Measurements from ENCODE around the gene CDSN. TPM values are rescaled to one million over a fixed set of nuclear protein-coding genes. Genes with fewer than 3 reads are reported as not detected.

Gene CDSN
- total and polyA plus RNA-seq, 3 experiments from 2014 or later = not detected

GRCh38 chr6:31162463-31163165 lies 42.4 kb upstream of the CDSN start:
- no peaks in the 10 kb centered on the region for H3K36me3 ChIP-seq (ENCODE audit: insufficient read depth, low read length)
- H3K36me3 Mint-ChIP-seq = peaks cover 0 to 12% (median 3%) of the 10 kb centered on the region in 3 donors
- H3K4me3 ChIP-seq (ENCODE audit: low read length) = no peak overlapping the region
- ChIA-PET POLR2A (no interaction called here), CTCF (no interaction called here)
- H3K4me3 Mint-ChIP-seq = no peak overlapping the region
- peaks cover 13% of the 10 kb centered on the region for H3K4me1 ChIP-seq (ENCODE audit: insufficient read depth, low read length)
- DNase-seq = no peak
- peaks cover 16 to 29% (median 25%) of the 10 kb centered on the region in 3 donors for H3K4me1 Mint-ChIP-seq
- no peaks in the 10 kb centered on the region for H3K9me3 Mint-ChIP-seq
- peak overlapping the region in 1 of 8 donors; percentile 16 for H3K27ac Mint-ChIP-seq
- H3K27ac ChIP-seq (ENCODE audit: low read depth, low read length) = no peak overlapping the region
- H3K27me3 Mint-ChIP-seq = no peaks in the 10 kb centered on the region
- H3K9me3 ChIP-seq (ENCODE audit: low read length) = no peaks in the 10 kb centered on the region
- no peaks in the 10 kb centered on the region for H3K27me3 ChIP-seq (ENCODE audit: insufficient read depth, low read length, poor library complexity, severe bottlenecking)

DNA sequence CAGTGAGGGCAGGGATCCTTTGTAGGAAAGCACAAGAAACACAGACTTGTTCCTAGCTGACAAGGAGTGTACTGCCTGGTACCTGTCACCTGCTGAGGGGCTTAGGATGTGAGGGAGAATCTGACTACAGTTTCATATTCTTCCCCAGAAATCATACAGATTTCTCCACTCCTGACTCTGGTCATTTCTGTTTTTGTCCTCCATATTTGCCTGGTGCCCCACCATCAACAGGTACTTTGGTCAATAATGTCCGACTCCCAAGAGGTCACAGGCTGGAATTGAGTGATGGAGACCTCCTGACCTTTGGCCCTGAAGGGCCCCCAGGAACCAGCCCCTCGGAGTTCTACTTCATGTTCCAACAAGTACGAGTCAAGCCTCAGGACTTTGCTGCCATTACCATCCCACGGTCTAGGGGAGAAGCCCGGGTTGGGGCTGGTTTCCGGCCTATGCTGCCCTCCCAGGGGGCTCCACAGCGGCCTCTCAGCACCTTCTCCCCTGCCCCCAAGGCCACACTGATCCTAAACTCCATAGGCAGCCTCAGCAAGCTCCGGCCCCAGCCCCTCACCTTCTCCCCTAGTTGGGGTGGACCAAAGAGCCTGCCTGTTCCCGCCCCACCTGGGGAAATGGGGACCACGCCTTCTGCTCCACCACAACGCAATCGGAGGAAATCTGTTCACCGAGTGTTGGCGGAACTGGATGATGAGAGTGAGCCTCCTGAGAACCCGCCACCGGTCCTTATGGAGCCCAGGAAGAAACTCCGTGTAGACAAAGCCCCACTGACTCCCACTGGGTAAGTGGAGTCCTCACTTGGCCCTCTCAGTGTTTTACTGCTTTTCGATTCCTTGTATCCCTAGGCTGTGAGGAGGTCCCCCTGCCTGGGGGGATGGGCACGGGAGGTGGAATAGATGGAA lies 41.2 kb upstream of the CDSN start:
- Mint-ChIP-seq H3K4me3 (no peak overlapping the region), H3K27ac (peak overlapping the region in 3 of 8 donors; percentile 2 to 75 (median 32)), H3K4me1 (peaks cover 23 to 38% (median 33%) of the 10 kb centered on the region in 3 donors), H3K27me3 (no peaks in the 10 kb centered on the region), H3K9me3 (no peaks in the 10 kb centered on the region), H3K36me3 (peaks cover 0 to 12% (median 3%) of the 10 kb centered on the region in 3 donors)
- ChIA-PET CTCF (no interaction called here), POLR2A (no interaction called here)
- no peaks in the 10 kb centered on the region for H3K36me3 ChIP-seq (ENCODE audit: insufficient read depth, low read length)
- no peak overlapping the region for H3K27ac ChIP-seq (ENCODE audit: low read depth, low read length)
- H3K4me1 ChIP-seq (ENCODE audit: insufficient read depth, low read length) = peaks cover 18% of the 10 kb centered on the region
- no peaks in the 10 kb centered on the region for H3K27me3 ChIP-seq (ENCODE audit: insufficient read depth, low read length, poor library complexity, severe bottlenecking)
- no peak for DNase-seq
- no peaks in the 10 kb centered on the region for H3K9me3 ChIP-seq (ENCODE audit: low read length)
- H3K4me3 ChIP-seq (ENCODE audit: low read length) = no peak overlapping the region

DNA sequence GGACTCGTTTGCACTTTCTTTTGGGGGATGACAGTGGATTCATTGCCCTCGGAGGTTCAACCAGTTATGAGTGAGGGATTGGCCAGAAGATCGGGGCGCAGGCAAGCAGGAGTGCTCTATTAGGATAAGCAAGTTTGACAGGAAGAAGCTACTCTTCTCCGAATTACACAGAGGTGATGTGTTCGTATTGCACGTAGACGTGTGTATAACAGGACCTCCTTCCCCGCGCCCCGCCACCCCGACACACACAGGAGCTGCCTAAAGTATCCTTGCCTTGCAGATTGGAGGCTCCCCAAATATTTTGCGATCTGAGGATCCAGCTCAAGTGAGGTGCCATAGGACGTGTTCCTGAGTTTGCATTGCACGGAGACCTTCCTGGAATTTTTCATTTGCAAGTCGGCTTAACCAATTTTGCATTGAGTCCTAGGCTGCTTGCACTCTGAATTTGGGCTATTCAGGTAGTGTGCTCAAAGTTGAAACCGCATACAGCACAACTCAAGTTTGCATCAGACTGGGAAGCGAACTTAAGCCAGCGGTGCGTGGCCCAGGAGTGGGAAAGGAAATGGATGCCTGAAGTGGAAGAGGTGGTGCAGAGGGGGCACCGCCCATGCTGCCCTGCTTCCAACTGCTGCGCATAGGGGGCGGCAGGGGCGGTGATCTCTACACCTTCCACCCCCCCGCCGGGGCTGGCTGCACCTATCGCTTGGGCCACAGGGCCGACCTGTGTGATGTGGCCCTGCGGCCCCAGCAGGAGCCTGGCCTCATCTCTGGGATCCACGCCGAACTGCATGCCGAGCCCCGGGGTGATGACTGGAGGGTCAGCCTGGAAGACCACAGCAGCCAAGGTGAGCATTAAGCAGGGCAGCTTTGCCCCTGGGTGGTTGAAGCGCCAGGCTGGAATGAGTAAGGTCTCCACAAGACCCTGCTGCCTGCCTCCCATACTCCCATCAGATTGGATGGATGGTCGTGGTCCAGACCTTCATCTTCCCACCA lies 38.9 kb upstream of the CDSN start:
- no peaks in the 10 kb centered on the region for H3K27me3 ChIP-seq (ENCODE audit: insufficient read depth, low read length, poor library complexity, severe bottlenecking)
- H3K9me3 ChIP-seq (ENCODE audit: low read length) = no peaks in the 10 kb centered on the region
- ChIA-PET POLR2A (interaction anchor here (0.5 to 2.0 kb wide), 4 partner anchors 10 to 434 kb away, joined by 3 to 12 read pairs (median 5); no protein-coding TSS in a partner anchor), CTCF (interaction anchor here (0.8 to 1.4 kb wide), 5 partner anchors 8 to 207 kb away, joined by 3 to 5 read pairs (median 3); no protein-coding TSS in a partner anchor)
- H3K27ac Mint-ChIP-seq = peak overlapping the region; percentile 22 to 96 (median 90)
- peak overlapping the region; percentile 80 to 98 (median 88) for H3K4me3 Mint-ChIP-seq
- no peaks in the 10 kb centered on the region for H3K9me3 Mint-ChIP-seq
- peak overlapping the region; percentile 88 for H3K4me3 ChIP-seq (ENCODE audit: low read length)
- peaks cover 4 to 27% (median 4%) of the 10 kb centered on the region in 3 donors for H3K36me3 Mint-ChIP-seq
- H3K27ac ChIP-seq (ENCODE audit: low read depth, low read length) = peak overlapping the region; percentile 70
- peak in 4 of 5 donors; percentile 13 to 64 (median 20) for DNase-seq
- peaks cover 4% of the 10 kb centered on the region for H3K36me3 ChIP-seq (ENCODE audit: insufficient read depth, low read length)
- H3K4me1 ChIP-seq (ENCODE audit: insufficient read depth, low read length) = peaks cover 18% of the 10 kb centered on the region
- no peaks in the 10 kb centered on the region for H3K27me3 Mint-ChIP-seq
- peaks cover 23 to 35% (median 33%) of the 10 kb centered on the region in 3 donors for H3K4me1 Mint-ChIP-seq

DNA sequence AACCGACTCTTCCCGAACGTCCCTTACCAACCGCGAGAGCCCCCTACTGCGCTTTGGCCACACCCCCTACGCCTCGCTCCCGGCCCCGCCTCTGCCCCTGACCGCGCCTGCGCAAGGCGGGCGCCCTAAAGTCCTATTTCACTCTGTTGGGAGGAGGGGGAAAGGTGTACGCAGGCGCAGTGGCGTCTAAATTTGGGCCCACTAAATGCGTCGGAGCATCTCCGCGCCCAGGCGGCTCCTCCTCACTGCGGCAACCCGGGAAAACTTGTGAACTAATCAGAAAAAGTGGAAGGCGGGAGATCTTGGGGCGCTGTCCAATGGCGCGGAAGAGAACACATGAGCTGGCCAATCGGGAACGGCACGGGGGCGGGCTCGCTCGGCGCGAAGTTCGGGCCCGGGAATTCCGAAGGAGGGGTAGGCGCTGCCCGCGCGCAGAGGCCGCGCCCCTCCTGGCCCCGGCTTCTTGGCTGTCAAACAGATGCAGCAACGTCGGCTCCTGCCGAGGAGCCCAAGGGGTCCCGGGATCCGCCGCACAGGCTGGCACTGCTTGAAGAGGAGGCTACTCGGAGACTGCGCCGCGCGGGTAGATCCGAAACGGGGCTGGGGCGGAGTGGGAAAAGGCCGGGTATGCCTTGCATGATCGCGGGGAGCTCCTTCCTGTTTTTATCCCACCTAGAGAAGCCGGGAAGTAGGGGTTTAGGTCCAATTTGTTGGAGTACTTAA lies 38.1 kb upstream of the CDSN start, which contains the start of gene TCF19:
Gene TCF19, plus strand, starts transcription at position 450 of the 723 bp plus-strand sequence. CDS start 881 bp downstream, outside the sequence.
- CTCF ChIA-PET = interaction anchor here (0.6 to 1.4 kb wide), 3 partner anchors 11 to 208 kb away, joined by 3 to 5 read pairs (median 3); no protein-coding TSS in a partner anchor
- peak within 1 kb of the TSS; percentile 80 to 98 (median 88) for H3K4me3 Mint-ChIP-seq

GRCh38 chr6:31157513-31158139 lies 37.4 kb upstream of the CDSN start, which contains the start of gene CCHCR1:
CCHCR1 (minus strand) TSS chr6:31157802; CDS start chr6:31157600, 202 bp downstream.
- Mint-ChIP-seq H3K36me3 (peaks cover 4 to 34% (median 6%) of the 10 kb centered on the region in 3 donors), H3K4me3 (peak within 1 kb of the TSS; percentile 80 to 98 (median 88)), H3K27me3 (no peaks in the 10 kb centered on the region), H3K9me3 (no peaks in the 10 kb centered on the region), H3K27ac (peak within 1 kb of the TSS; percentile 10 to 96 (median 90)), H3K4me1 (peaks cover 23 to 35% (median 33%) of the 10 kb centered on the region in 3 donors)
- CTCF ChIA-PET = interaction anchor here (0.6 to 1.4 kb wide), 2 partner anchors 12 to 20 kb away, joined by 3 read pairs; no protein-coding TSS in a partner anchor
- Histone ChIP-seq H3K36me3 (ENCODE audit: insufficient read depth, low read length) (peaks cover 4% of the 10 kb centered on the region), H3K27me3 (ENCODE audit: insufficient read depth, low read length, poor library complexity, severe bottlenecking) (no peaks in the 10 kb centered on the region), H3K4me1 (ENCODE audit: insufficient read depth, low read length) (peaks cover 18% of the 10 kb centered on the region), H3K4me3 (ENCODE audit: low read length) (peak within 1 kb of the TSS; percentile 88), H3K27ac (ENCODE audit: low read depth, low read length) (peak within 1 kb of the TSS; percentile 70), H3K9me3 (ENCODE audit: low read length) (no peaks in the 10 kb centered on the region)
- POLR2A ChIA-PET = interaction anchor here (0.5 to 2.0 kb wide), 3 partner anchors 40 to 678 kb away, joined by 3 to 12 read pairs (median 4); no protein-coding TSS in a partner anchor
- no peak for DNase-seq

More for the DNA sequence above, 38.1 kb upstream of the CDSN start, which contains the start of gene TCF19:
- Mint-ChIP-seq H3K9me3 (no peaks in the 10 kb centered on the region), H3K27me3 (no peaks in the 10 kb centered on the region), H3K27ac (peak within 1 kb of the TSS; percentile 10 to 96 (median 90)), H3K36me3 (peaks cover 4 to 31% (median 4%) of the 10 kb centered on the region in 3 donors), H3K4me1 (peaks cover 23 to 35% (median 33%) of the 10 kb centered on the region in 3 donors)
- DNase-seq = peak; percentile 99 to 100 (median 99)
- peak within 1 kb of the TSS; percentile 88 for H3K4me3 ChIP-seq (ENCODE audit: low read length)
- no peaks in the 10 kb centered on the region for H3K27me3 ChIP-seq (ENCODE audit: insufficient read depth, low read length, poor library complexity, severe bottlenecking)
- H3K9me3 ChIP-seq (ENCODE audit: low read length) = no peaks in the 10 kb centered on the region
- POLR2A ChIA-PET = interaction anchor here (0.5 to 2.0 kb wide), 4 partner anchors 9 to 678 kb away, joined by 3 to 12 read pairs (median 6); no protein-coding TSS in a partner anchor
- H3K27ac ChIP-seq (ENCODE audit: low read depth, low read length) = peak within 1 kb of the TSS; percentile 70
- peaks cover 18% of the 10 kb centered on the region for H3K4me1 ChIP-seq (ENCODE audit: insufficient read depth, low read length)
- peaks cover 4% of the 10 kb centered on the region for H3K36me3 ChIP-seq (ENCODE audit: insufficient read depth, low read length)

- H3K9me3 Mint-ChIP-seq = no peaks in the 10 kb centered on the region
- no peaks in the 10 kb centered on the region for H3K27me3 Mint-ChIP-seq
- Histone ChIP-seq H3K4me1 (ENCODE audit: insufficient read depth, low read length) (peaks cover 18% of the 10 kb centered on the region), H3K4me3 (ENCODE audit: low read length) (no peak overlapping the region), H3K36me3 (ENCODE audit: insufficient read depth, low read length) (peaks cover 4% of the 10 kb centered on the region), H3K27ac (ENCODE audit: low read depth, low read length) (no peak overlapping the region), H3K27me3 (ENCODE audit: insufficient read depth, low read length, poor library complexity, severe bottlenecking) (no peaks in the 10 kb centered on the region), H3K9me3 (ENCODE audit: low read length) (no peaks in the 10 kb centered on the region)
- ChIA-PET POLR2A (no interaction called here), CTCF (no interaction called here)
- H3K27ac Mint-ChIP-seq = peak overlapping the region in 1 of 8 donors; percentile 29
- H3K4me3 Mint-ChIP-seq = peak overlapping the region in 4 of 7 donors; percentile 25 to 90 (median 84)
- peaks cover 23 to 35% (median 33%) of the 10 kb centered on the region in 3 donors for H3K4me1 Mint-ChIP-seq
- peaks cover 3 to 35% (median 4%) of the 10 kb centered on the region in 3 donors for H3K36me3 Mint-ChIP-seq
- no peak for DNase-seq
Measured at GRCh38 chr6:31156641-31157040, 36.4 kb upstream of the CDSN start.

All from CD8-positive, alpha-beta memory T cell (primary cell).